NCI-H774 (cell line): Measurements from ENCODE around the gene SORCS2.
"Not testable (repeated sequence)": the region's sequence is repeated elsewhere in the genome, so short reads cannot be mapped to it uniquely, and the experiment has no call there.

Experiments
- DNase-seq: peaks from one replicate; lab custom pipeline; 2025; lab: John Stamatoyannopoulos, UW

The SORCS2 gene

DNA sequence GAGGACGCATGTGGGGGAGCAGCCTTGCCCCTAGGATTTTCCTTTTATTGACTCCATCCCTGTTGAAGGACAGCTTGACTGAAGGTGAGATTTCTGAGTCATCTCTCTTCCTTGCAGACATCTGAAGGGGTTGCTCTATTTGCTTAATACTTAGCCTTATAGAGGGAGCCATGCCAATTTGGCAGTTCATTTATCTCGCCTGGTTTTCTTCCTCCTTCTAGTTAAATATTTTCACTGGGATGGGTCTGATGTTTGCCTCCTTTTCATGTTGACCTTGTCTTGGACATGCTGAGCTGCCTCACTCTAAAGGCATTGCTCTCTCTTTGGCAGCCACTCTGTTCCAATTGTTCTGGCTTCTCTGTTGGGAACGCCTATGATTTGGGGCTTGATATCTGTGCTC lies 393.4 kb downstream of the SORCS2 start:
- DNase-seq = no peak

- DNase-seq = no peak
Observed at GRCh38 chr4:7587433-7588405, 395.4 kb downstream of the SORCS2 start.

DNA sequence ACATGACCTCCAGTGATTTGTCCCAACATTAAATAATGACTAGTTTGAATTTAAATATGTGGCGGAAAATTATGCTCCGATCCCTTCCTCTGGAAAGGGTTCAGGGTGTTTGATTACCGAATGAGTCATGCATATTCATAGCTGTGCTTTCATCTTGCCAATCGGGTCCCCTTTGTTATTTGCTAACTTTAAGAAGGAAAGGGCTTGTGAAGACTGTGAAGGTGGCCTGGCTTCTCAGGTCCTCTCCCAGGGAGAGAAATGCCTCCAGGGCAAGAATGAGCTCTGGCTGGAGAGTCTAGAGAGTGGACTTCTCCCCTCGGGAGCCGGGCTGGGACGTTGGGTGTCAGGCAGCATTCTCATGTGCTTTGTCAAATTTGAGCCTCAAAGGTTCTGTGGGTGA lies 397.9 kb downstream of the SORCS2 start:
- DNase-seq = no peak

DNA sequence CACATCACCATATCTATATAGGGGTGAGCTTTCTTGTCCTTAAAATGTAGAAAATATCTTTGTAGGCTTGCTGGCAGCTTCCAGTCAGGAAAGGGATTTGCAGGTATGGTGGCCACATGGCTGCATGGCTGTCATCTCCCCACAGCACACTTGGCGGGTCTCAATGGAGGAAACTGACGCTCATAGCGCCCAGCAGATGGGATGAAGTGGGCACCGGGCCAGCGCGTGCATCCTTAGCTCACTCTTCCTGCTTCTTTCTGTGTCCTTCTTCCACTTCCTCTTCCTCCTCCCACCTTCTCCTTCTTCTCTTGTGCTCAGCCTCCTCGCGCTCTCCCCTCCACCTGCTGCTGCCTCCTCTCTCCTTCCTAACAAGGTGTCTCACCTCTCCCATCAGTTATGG lies 398.6 kb downstream of the SORCS2 start:
- no peak for DNase-seq

DNA sequence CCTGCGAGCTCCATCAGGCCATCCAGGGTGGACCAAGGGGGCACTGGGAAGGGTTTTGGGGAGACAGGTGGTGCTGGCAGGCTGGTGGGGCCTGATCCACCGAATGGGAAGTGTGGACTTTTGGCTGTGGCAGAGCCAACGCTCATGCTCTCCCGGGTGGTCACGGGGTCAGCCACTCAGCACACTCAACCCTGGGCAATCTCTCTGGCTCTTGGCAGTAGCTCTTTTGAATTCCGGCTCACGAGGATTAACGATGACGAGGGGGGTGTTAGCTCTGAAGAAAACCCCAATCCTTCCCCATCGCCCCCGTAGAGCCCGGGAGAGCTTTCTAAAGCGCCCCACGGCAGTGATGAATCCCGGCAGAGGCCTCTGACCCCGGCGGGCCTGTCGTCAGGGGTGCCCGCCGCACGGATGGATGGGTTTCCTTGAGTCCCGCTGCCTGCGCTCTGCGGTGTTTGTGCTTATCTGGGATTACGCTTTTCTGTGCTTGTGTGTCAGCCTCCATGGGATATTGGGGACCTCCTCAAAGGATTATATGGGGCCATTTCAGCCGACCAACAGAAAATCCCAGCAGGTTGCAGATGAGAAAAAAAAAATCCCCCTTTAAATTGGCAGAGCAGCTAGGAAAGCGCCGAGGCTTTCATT lies 399.2 kb downstream of the SORCS2 start:
- no peak for DNase-seq

DNA sequence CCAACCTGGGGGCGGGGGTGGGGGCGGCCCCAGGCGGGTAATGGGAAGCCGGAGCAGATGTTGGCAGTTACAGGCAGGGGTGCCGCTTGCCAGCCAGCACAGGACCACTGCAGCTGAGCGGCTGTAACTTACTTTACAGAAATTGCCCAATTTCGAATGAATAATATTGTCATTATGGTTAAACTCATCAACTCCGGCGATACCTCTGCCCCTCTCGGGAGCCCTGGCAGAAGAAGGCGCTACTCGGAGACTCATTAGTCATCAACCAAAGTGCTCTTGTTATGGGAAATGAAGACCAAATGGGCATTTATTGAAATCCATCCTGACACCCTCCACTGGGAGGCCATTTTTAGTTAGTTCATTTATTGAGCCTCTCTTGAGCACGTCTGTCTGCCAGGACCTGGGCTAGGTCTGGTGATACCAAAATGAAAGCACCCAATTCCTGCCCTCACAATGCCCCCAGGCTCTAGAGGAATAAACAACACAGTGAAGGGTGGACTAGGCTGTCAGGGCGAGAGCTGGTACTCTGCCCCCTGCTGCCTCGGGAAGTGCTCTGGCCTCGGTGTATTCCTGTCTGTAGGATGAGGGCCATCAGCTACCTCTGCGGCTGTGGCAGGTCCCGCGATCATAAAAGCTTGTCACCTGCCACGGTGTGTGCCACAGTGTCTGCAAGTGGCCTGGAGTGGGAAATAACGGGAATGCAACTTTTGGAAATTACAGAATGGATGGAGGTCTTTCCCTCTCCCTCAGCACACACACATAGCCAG lies 401.5 kb downstream of the SORCS2 start:
- no peak for DNase-seq

DNA sequence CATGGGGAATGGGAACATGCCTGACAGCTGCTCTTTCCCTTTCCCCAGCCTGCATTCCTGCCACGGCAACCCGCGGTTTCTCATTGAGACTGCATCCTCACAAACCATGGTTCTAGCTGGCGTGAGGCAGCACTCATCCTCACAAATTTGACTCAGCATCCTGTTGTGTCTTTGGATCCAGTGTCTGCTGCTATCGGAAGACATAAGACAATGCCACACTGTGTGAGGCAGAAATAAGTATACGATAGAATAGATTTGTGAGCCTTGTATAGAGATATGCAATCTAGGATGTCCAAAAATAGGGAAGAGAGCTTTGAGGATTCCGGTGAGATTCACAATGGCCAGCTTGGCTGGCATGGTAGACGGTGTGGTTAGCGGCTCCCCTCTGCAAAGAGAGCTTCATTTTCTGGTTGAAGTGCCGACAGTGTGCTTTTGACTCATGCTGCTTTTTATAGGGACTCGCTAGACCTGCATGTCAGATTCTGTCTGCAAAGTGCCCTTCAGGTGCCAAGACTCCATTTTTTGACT lies 403.7 kb downstream of the SORCS2 start:
- DNase-seq = no peak

GRCh38 chr4:7596918-7597606 lies 404.7 kb downstream of the SORCS2 start:
- DNase-seq = no peak

- no peak for DNase-seq
Observed at GRCh38 chr4:7598939-7599790, 406.8 kb downstream of the SORCS2 start.

GRCh38 chr4:7600247-7600646 lies 407.9 kb downstream of the SORCS2 start:
- DNase-seq = no peak

- DNase-seq = not testable (repeated sequence)
Observed at GRCh38 chr4:7602166-7602565, 409.8 kb downstream of the SORCS2 start.

- DNase-seq = no peak
Observed at GRCh38 chr4:7607156-7607910, 415.0 kb downstream of the SORCS2 start.

GRCh38 chr4:7608046-7608445 lies 415.7 kb downstream of the SORCS2 start:
- no peak for DNase-seq

GRCh38 chr4:7609316-7609715 lies 417.0 kb downstream of the SORCS2 start:
- DNase-seq = no peak

- no peak for DNase-seq
Observed at GRCh38 chr4:7610022-7610670, 417.8 kb downstream of the SORCS2 start.

DNA sequence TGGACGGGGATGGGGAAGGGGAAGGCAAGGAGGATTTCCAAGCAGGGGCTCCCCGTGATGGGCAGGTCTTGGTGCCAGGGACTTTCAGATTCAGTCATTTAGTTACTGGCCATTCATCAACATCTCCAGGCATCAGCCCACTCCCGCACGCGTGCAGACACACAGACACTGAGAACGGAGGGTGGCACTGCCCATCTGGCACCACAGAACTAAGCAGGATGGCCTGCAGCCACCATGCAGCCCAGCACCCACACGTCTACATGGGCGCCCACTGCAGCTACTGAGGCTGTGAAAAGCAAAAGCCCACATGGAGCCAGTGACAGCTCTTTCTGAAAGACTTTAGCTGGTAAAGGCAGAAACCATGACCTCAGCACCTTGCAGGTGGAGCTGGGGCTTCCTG lies 418.5 kb downstream of the SORCS2 start:
- no peak for DNase-seq

- DNase-seq = no peak
Observed at GRCh38 chr4:7612311-7612897, 420.1 kb downstream of the SORCS2 start.

- DNase-seq = no peak
Observed at GRCh38 chr4:7614350-7614949, 422.1 kb downstream of the SORCS2 start.

DNA sequence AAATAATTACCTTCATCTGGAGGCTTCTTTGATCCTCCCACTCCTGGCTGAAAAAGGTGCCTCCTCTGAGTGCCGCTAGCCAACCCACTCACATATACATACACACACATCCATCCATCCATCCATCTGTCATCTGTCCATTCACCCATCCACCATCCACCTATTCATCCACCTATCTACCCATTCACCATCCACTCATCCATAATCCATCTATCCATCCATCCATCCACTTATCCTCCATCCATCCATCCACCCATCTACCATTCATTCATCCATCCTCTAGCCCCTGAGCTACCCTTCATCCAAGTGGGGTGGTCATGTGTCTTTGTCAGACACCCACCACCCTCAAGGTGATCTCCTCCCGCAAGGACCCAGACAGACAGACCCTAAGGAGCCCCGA lies 423.9 kb downstream of the SORCS2 start:
- DNase-seq = no peak
